ENCODE measurements around the gene PGD.
"Not testable (repeated sequence)": the region's sequence is repeated elsewhere in the genome, so short reads cannot be mapped to it uniquely, and the experiment has no call there.

The PGD gene

GRCh38 chr1:10399444-10399941 is 629 bp downstream of the PGD start:
- no peak for DNase-seq (ENCODE audit: low read depth)

GRCh38 chr1:10400013-10400412 is 1.1 kb downstream of the PGD start:
- DNase-seq (ENCODE audit: low read depth), result no peak

- no peak for DNase-seq (ENCODE audit: low read depth)
Measured at GRCh38 chr1:10401281-10401680, 2.4 kb downstream of the PGD start.

DNA sequence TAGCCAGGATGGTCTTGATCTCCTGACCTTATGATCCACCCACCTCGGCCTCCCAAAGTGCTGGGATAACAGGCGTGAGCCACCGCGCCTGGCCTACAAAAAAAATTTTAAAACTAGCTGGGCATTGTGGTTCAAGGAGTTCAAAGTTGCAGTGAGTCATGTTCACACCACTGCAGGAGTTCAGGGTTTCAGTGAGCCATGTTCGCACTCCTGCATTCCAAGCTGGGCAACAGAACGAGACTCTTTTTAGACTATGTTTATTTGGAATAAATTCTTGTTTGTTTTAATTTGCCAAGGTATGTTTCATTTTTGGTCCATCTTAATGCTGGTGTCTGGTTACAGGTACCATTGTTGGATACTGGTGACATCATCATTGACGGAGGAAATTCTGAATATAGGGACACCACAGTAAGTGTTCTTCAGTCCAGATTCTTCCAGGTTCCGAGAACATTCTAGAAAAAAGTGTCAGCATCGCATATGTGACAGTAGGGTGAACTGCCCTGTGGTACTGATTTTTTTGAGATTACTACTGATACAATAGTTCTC is 3.9 kb downstream of the PGD start:
- DNase-seq (ENCODE audit: low read depth), result no peak

- DNase-seq (ENCODE audit: low read depth), result no peak
Measured at GRCh38 chr1:10407201-10407600, 8.3 kb downstream of the PGD start.

- DNase-seq (ENCODE audit: low read depth), result no peak
Measured at GRCh38 chr1:10415211-10415930, 16.5 kb downstream of the PGD start.

DNA sequence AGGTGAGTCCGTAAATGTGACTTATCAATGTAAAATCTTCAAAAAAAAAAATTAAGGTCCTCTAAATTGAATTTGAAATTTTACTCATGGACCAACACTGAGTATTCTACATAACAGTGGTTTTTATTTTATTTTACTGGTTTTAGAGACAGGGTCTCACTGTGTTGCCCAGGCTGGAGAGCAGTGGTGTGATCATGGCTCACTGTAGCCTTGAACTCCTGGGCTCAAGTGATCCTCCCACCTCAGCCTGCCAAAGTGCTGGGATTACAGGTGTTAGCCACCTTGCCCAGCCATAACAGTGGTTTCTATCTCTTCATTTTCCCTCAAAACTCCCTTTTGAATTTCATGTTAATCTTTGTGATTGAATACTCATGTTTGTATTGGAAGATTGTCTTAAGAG is 17.1 kb downstream of the PGD start:
- DNase-seq (ENCODE audit: low read depth), result not testable (repeated sequence)

DNA sequence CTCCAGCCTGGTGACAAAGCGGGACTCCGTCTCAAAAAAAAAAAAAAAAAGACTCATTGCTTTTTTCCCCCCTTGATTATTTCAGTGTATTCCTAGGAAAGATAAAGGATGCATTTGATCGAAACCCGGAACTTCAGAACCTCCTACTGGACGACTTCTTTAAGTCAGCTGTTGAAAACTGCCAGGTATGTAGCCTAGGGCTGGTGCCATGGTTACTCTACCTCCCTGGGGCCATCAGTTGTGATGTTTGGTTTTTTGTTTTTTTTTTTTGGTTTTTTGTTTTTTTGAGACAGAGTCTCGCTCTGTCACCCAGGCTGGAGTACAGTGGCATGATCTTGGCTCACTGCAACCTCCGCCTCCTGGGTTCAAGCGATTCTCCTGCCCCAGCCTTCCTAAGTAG is 19.9 kb downstream of the PGD start:
- DNase-seq (ENCODE audit: low read depth), result not testable (repeated sequence)

GRCh38 chr1:10419351-10419750 is 20.5 kb downstream of the PGD start:
- DNase-seq (ENCODE audit: low read depth), result no peak

- no peak for DNase-seq (ENCODE audit: low read depth)
Measured at GRCh38 chr1:10421637-10422036, 22.8 kb downstream of the PGD start.

GRCh38 chr1:10424034-10424433 is 25.2 kb downstream of the PGD start:
- DNase-seq (ENCODE audit: low read depth), result no peak

DNA sequence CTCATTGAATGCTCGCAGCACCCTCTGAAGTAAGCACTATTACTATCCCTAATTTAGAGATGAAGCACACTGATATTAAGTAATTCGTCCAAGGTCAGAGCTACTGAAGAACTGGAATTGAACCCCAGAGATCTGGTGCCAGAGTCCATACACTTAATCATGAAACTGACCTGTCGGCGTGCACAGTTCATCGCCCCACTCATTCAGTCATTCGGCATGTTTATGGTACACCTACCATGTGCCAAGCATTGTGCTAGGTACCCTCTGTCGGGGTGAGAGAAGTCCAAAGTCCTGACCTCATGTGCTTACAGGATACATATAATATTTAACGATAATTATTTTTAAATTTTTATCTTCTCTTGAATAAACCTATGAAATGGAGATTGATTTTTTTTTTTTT is 25.8 kb downstream of the PGD start:
- no peak for DNase-seq (ENCODE audit: low read depth)

DNA sequence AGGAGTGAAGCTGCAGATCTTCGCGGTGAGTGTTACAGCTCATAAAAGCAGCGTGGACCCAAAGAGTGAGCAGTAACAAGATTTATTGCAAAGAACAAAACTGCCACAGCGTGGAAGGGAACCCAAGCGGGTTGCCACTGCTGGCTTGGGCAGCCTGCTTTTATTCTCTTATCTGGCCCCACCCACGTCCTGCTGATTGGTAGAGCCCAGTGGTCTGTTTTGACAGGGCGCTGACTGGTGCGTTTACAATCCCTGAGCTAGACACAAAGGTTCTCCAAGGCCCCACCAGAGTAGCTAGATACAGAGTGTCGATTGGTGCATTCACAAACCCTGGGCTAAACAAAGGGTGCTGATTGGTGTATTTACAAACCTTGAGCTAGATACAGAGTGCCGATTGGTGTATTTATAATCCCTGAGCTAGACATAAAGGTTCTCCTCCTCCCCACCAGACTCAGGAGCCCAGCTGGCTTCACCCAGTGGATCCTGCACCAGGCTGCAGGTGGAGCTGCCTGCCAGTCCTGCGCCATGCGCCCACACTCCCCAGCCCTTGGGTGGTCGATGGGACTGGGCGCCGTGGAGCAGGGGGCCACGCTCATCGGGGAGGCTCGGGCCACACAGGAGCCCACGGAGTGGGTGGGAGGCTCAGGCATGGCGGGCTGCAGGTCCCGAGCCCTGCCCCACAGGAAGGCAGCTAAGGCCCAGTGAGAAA is 27.1 kb downstream of the PGD start:
- DNase-seq (ENCODE audit: low read depth), result not testable (repeated sequence)

DNA sequence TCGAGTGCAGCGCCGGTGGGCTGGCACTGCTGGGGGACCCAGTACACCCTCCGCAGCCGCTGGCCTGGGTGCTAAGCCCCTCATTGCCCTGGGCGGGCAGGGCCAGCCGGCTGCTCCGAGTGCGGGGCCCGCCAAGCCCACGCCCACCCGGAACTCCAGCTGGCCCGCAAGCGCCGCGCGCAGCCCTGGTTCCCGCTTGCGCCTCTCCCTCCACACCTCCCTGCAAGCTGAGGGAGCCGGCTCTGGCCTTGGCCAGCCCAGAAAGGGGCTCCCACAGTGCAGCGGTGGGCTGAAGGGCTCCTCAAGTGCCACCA is 27.6 kb downstream of the PGD start:
- DNase-seq (ENCODE audit: low read depth), result not testable (repeated sequence)

DNA sequence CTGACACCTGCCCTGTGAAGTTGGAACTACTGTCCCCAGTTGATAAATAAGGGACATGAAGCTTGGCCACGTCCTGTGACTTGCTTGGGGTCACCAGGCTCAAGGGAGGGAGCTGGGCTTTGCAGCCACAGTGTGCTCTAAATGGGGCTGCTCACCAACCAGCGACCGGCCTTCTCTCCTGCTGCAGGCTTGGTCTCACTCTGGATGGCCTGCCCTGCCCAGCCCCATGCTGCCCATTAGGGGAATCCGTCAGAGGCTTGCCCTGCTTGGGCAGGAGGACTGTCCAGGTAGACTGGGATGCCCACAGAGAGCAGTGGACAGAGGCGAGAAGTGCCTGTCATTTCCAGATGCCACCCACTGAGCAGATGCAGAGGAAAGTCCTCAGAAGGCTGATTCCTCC is 30.1 kb downstream of the PGD start:
- DNase-seq (ENCODE audit: low read depth), result no peak

- no peak for DNase-seq (ENCODE audit: low read depth)
Measured at GRCh38 chr1:10429868-10430215, 31.0 kb downstream of the PGD start.

DNA sequence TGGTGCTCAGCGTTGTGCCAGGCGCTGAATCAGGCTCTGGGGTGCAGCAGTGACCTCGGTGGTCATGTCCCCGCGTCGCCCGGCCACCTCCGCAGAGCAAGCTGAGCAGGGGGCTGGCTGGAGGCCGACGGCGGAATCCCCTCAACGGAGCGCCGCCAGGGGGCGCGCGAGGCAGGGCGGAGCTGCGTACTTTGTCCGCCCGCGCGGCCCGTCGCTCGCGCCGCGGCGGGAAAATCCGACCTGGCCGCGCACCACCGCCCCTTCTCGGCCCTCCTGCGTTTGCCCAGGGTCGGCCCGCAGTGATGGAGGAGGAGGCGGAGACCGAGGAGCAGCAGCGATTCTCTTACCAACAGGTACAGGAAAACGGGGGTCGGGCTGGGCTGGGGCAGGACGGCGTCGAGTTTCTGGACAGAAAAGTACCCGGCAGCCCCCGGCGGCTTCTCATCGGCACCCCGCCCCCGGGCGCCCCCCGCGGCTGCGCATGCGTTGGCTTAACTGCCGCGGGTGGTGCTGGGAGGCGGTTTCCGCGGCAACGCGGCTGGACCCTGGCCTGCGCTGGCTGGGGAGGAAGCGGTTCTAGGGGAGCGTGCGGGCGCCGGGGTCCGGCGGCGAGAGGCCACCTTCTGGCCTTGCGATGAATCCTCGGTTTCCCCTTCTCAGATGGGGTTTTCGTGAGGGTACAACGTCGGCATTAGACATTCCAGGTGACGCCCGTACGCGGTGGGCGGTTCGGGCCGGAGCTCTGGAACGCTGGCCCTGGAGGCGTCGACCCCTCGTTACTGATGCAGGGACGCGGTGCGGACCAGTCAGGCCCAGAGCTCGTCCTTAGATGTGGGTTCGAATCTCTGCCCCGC is 31.6 kb downstream of the PGD start, which contains the start of gene CENPS:
Gene CENPS, plus strand, starts transcription at position 218 of the 854 bp plus-strand sequence. Its CDS starts 85 bp downstream, at position 303.
- peak; percentile 85 for DNase-seq (ENCODE audit: low read depth)

GRCh38 chr1:10431070-10431730 is 32.3 kb downstream of the PGD start:
- DNase-seq (ENCODE audit: low read depth), result no peak

GRCh38 chr1:10432910-10433700 is 34.2 kb downstream of the PGD start:
- no peak for DNase-seq (ENCODE audit: low read depth)

DNA sequence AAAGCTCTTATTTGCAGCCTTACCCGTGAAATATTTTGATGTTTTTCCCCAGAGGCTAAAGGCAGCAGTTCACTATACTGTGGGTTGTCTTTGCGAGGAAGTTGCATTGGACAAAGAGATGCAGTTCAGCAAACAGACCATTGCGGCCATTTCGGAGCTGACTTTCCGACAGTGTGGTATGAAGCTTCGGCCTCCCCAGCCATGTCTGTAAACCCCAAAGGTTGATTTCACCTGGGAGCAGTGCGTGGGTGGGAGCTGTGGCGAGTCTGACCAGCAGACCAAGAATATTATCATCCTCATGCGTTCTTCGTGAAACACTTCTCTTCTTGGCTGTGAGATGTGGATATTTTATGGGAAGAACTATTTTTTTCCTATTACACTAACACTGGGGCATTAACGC is 34.9 kb downstream of the PGD start:
- no peak for DNase-seq (ENCODE audit: low read depth)

DNA sequence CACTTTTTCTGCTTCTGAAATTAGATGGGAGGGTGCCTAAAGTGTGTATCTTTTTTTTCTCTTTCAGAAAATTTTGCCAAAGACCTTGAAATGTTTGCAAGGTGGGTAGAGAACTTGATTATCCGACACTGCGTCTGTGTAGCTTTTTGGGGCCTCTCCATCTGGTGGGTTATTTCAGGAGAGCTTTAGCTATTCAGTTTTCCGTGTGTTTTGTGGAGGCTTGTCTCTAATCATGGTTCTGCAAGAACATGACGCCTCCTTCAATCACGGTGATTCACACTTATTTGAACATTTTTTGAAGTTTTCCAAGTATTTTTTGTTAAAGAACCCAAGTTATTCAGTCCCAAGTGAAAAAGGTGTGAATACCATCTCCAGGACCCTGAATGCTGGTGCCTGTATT is 35.7 kb downstream of the PGD start:
- no peak for DNase-seq (ENCODE audit: low read depth)
